Measurements from ENCODE around the gene NR4A2. TPM values are rescaled to one million over a fixed set of nuclear protein-coding genes. Genes with fewer than 3 reads are reported as not detected.

NR4A2 gene
- total and polyA plus RNA-seq, 12 donors: 1.1 to 76.6 (median 9.5) TPM

DNA sequence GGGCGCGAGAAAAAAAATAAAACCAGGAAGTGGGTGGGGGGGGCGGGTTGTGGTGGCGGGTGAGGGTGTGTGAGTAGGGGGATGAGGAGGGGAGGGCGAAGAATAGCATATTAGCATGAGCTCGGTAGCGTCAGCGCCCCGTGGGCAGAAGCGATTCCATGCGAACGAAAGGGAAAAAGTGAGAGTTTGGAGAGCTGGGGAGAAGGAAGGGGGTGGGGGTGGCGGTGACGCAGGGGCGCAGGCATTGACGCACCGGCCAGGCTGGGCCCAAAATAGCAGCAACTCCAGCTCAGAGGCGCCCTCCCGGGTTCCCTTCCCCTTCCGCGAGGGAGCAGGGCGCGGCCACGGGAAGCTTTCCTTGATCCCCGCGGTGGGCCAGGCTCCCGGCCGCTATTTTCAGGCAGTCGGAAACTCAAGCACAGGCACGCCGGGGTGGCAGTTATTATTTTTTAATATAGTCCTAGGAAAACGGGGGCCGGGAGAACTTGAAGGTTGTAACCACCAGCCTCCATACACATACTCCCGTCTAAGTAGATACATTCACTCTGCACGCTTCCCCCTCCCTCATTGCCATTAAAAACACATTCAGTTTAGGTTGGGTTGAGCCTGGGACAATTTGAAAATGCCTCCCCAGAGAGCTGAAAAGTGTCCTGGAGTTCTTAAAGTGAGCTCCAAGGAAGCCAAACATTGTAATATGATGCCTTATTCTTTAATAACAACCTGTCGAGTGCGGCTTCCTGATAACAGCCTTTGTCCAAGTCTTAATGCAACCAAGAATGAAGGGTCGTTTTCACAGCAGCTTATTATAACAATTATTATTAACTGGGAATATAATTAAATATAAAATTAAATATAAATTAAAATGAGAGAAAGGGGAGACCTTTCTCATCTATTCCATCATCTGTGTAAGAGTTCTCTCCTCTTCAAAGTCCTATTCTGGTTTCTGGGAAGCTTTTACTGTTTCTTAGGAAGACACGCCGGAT, 2.3 kb upstream of the NR4A2 start:
- peak; percentile 91 to 98 (median 95) for DNase-seq
- Histone ChIP-seq H3K27ac (peak overlapping the region; percentile 86 to 100 (median 99)), H3K27me3 (no peaks in the 10 kb centered on the region), H3K4me3 (peak overlapping the region in 2 of 4 donors; percentile 70 to 76), H3K36me3 (replicated peaks in 1 of 2) (peaks cover 0 to 1% of the 10 kb centered on the region in 2 donors), H3K4me1 (replicated peaks in 1 of 2) (peaks cover 0 to 30% of the 10 kb centered on the region in 2 donors), H3K9me3 (replicated peaks in 1 of 3) (peaks cover 0 to 4% (median 0%) of the 10 kb centered on the region in 3 donors)
- TF ChIP-seq, protein P1, sequence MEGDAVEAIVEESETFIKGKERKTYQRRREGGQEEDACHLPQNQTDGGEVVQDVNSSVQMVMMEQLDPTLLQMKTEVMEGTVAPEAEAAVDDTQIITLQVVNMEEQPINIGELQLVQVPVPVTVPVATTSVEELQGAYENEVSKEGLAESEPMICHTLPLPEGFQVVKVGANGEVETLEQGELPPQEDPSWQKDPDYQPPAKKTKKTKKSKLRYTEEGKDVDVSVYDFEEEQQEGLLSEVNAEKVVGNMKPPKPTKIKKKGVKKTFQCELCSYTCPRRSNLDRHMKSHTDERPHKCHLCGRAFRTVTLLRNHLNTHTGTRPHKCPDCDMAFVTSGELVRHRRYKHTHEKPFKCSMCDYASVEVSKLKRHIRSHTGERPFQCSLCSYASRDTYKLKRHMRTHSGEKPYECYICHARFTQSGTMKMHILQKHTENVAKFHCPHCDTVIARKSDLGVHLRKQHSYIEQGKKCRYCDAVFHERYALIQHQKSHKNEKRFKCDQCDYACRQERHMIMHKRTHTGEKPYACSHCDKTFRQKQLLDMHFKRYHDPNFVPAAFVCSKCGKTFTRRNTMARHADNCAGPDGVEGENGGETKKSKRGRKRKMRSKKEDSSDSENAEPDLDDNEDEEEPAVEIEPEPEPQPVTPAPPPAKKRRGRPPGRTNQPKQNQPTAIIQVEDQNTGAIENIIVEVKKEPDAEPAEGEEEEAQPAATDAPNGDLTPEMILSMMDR (IDR thresholded peaks at IDR 0.05): no peak
- TF ChIP-seq POLR2A (IDR thresholded peaks at IDR 0.05): peak; percentile 85 to 87
- WGBS, 4 donors: 1% methylated on average over 29 to 40 of the region's 40 CpGs
- intact Hi-C loops (cut with DNase I): no loop called here

DNA sequence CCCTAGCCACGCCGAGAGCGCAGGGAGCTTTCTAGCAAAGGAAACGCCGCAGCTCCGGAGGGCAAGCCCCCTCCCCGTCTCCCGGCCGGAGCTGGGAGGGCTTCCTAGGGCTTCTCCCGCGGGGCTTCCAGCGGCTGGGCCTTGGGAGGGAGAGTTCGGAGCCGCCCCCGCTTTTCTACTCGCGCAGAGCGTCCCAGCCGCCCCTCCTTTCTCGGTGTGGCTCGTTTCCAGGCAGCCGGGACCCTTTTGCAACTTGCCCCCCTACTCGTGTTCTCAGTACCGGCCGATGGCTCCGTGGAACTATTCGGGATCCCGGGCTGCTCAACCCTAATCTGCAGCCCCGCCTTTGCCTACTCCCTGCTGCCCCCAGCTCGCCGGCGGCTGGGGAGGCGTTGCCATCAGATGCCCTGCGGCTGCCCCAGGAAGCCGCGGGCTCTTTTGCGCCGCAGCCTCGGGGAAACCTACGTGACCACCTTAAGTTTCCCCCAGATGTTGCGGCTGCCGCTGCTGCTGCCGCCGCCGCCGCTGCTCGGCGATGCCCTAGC, 1.5 kb upstream of the NR4A2 start:
- peak; percentile 65 to 79 (median 71) for DNase-seq
- peak; percentile 2 to 38 for TF ChIP-seq POLR2A (IDR thresholded peaks at IDR 0.05)
- TF ChIP-seq, protein P1 (IDR thresholded peaks at IDR 0.05): peak in 4 of 6 experiments; percentile 14 to 32 (median 18)
- Histone ChIP-seq H3K36me3 (replicated peaks in 1 of 2) (peaks cover 0 to 9% of the 10 kb centered on the region in 2 donors), H3K27ac (peak overlapping the region; percentile 86 to 100 (median 99)), H3K9me3 (replicated peaks in 1 of 3) (peaks cover 0 to 4% (median 0%) of the 10 kb centered on the region in 3 donors), H3K27me3 (no peaks in the 10 kb centered on the region), H3K4me1 (replicated peaks in 1 of 2) (peaks cover 0 to 28% of the 10 kb centered on the region in 2 donors), H3K4me3 (peak overlapping the region; percentile 70 to 88 (median 82))
- WGBS, 4 donors: 0 to 1% (median 0%) methylated on average over 21 to 48 of the region's 48 CpGs
- intact Hi-C loops (cut with DNase I): no loop called here

DNA sequence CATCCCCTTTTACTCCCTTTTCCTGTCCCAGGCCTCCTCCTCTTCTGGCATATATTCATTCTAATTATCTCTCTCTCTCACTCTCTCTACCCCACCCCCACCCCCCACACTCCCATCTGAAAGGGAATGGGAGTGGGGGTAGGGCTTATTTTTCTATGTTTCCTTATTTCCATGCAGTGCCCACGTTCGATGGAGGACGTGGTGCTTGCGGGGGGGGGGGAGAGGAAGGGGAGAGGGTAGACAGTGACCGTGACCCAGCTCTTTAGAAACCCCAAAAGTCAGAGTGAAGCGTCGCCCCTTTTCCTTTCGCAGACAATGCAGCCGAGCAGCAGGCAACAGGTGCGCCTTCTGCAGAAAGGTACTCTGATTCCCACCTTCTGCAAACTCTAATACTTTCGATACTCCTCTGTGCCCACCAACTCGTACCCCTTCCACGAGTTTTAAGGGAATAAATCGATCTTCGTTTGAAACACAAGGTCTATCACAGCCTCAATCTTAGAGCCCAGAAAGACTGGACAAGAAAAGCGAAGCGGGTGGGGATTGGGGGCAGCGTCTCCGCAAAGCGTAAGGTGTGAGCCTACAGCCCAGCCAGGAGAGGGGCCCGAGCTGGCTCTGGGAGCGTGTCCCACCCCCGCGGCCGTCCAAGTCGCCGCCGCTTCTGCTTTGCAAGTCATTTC, 891 bp upstream of the NR4A2 start:
- no peak for DNase-seq
- WGBS, 4 donors: 0 to 2% (median 1%) methylated on average over 20 to 28 of the region's 28 CpGs
- Histone ChIP-seq H3K36me3 (replicated peaks in 1 of 2) (peaks cover 0 to 14% of the 10 kb centered on the region in 2 donors), H3K4me3 (peak overlapping the region; percentile 70 to 88 (median 82)), H3K27me3 (no peaks in the 10 kb centered on the region), H3K27ac (peak overlapping the region; percentile 86 to 100 (median 99)), H3K9me3 (replicated peaks in 1 of 3) (peaks cover 0 to 4% (median 0%) of the 10 kb centered on the region in 3 donors), H3K4me1 (replicated peaks in 1 of 2) (peaks cover 0 to 22% of the 10 kb centered on the region in 2 donors)
- intact Hi-C loops (cut with DNase I): no loop called here
- TF ChIP-seq, protein P1 (IDR thresholded peaks at IDR 0.05): no peak
- no peak for TF ChIP-seq POLR2A (IDR thresholded peaks at IDR 0.05)

DNA sequence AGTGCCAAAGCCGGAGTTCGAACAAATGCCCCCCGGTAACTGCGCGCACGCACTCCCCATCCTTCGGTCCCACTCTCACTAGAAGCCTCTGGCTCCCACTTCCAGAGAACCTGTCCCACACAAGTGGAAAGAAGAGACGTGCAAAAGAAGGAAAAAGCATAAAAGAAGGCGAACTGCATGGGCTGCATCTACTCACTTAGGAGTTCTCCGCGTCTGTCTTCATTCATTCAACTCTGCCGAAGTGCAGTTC, 312 bp downstream of the NR4A2 start:
- peaks cover 0 to 16% of the 10 kb centered on the region in 2 donors for H3K4me1 ChIP-seq (replicated peaks in 1 of 2)
- H3K4me3 ChIP-seq: peak overlapping the region; percentile 31 to 76 (median 56)
- no peaks in the 10 kb centered on the region for H3K9me3 ChIP-seq (replicated peaks in 1 of 3)
- DNase-seq: no peak
- H3K27ac ChIP-seq: peak overlapping the region; percentile 86 to 100 (median 99)
- no peaks in the 10 kb centered on the region for H3K27me3 ChIP-seq
- intact Hi-C loops (cut with DNase I): no loop called here
- H3K36me3 ChIP-seq (replicated peaks in 1 of 2): peaks cover 0 to 14% of the 10 kb centered on the region in 2 donors
- TF ChIP-seq POLR2A (IDR thresholded peaks at IDR 0.05): no peak
- TF ChIP-seq, protein P1 (IDR thresholded peaks at IDR 0.05): no peak
- WGBS, 4 donors: 0% methylated on average over 5 to 12 of the region's 12 CpGs
